Measurements from ENCODE around the gene ELN.

DNA sequence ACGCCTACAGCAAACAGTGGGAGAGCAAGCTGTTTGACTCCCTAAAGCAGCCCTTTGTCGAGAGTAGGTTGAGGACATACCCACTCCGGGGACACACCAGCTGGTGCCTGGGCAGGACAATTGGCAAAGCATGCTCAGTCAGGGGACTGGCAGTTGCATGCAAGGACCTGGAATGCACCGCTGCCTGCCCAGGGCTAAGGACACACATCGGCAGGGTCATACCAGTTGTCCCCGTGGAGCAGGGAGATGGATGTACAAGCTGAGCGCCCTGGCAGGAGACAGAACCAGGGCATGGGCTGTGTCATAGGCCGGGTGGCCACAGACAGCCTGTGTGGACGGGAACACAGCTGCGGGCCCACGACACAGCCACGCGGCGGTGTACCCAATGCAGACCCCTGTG lies 18.3 kb upstream of the ELN start:
- TF ChIP-seq, protein P1, sequence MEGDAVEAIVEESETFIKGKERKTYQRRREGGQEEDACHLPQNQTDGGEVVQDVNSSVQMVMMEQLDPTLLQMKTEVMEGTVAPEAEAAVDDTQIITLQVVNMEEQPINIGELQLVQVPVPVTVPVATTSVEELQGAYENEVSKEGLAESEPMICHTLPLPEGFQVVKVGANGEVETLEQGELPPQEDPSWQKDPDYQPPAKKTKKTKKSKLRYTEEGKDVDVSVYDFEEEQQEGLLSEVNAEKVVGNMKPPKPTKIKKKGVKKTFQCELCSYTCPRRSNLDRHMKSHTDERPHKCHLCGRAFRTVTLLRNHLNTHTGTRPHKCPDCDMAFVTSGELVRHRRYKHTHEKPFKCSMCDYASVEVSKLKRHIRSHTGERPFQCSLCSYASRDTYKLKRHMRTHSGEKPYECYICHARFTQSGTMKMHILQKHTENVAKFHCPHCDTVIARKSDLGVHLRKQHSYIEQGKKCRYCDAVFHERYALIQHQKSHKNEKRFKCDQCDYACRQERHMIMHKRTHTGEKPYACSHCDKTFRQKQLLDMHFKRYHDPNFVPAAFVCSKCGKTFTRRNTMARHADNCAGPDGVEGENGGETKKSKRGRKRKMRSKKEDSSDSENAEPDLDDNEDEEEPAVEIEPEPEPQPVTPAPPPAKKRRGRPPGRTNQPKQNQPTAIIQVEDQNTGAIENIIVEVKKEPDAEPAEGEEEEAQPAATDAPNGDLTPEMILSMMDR (IDR thresholded peaks at IDR 0.05; ENCODE audit: poor library complexity), result no peak
- TF ChIP-seq EZH2 (IDR thresholded peaks at IDR 0.05; ENCODE audit: borderline replicate concordance) (no peak), EZH2phosphoT487 (IDR thresholded peaks at IDR 0.05; ENCODE audit: low read depth, severe bottlenecking, unreplicated experiment) (no peak)

All from hepatocyte (in vitro differentiated cells).